ENCODE results near the gene MT1A. TPM values are rescaled to one million over a fixed set of nuclear protein-coding genes. Genes with fewer than 3 reads are reported as not detected.

The MT1A gene
- polyA plus RNA-seq, 1 of the 3 experiments (the other 2 are of a cell fraction): 5.4 TPM

DNA sequence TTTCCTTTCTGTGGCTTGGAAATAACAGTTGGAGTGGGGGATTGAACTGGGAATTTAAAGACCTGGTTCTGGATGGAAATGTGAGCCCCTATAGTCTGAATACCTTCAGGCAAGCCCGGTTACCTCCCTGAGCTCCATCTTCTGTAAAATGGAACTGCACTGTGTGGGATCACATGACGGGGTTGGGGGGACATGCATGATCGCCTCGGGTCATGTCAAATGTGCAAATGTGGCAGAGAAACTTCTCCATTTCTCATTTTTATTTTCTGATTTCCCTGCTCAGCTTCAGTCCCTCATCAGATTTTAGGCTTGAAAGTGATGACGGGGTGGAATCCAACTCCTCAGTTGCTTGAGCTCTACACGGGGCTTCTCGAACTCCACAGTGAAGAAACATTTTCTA, 14.8 kb downstream of the MT1A start (continued):
- TF ChIP-seq, protein P1, sequence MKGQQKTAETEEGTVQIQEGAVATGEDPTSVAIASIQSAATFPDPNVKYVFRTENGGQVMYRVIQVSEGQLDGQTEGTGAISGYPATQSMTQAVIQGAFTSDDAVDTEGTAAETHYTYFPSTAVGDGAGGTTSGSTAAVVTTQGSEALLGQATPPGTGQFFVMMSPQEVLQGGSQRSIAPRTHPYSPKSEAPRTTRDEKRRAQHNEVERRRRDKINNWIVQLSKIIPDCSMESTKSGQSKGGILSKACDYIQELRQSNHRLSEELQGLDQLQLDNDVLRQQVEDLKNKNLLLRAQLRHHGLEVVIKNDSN (IDR thresholded peaks at IDR 0.05; ENCODE audit: borderline replicate concordance, low read depth): no peak
- TF ChIP-seq NRF1 (IDR thresholded peaks at IDR 0.05; ENCODE audit: low read depth, low read length) (no peak), RCOR1 (IDR thresholded peaks at IDR 0.05; ENCODE audit: low read length) (no peak), GATA2 (CRISPR knock-in tag; IDR thresholded peaks at IDR 0.05) (no peak)

DNA sequence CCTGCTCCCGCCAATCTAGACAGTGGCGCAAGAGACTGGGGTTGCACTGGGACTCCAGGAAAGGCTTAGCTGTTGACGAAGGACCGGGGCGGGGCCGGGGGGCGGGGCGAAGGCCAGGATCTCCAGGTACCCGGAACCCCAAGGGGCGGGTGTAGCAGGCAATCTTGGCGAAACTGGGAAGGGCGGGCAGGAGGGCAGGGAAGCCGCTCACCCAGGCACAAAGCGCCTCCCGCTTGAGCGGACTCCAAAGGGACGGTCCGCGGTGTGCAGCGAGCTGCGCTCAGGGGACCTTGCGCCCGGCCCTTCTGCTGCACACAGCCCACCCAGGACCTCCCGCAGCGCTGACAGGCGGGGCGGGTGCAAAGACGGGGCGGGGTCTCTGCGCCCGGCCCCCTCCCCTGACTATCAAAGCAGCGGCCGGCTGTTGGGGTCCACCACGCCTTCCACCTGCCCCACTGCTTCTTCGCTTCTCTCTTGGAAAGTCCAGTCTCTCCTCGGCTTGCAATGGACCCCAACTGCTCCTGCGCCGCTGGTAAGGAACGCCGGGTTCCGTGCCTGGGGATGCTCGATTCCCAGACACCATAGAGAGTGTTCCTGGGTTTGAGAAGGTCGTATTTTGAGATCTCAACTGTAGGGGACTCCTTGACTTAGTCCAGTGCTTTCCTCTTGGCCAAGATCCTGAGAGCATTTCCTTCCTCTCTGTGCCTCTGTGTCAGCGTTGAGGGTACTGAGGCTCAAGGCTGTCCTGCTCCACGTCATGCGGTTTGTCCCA, 19.3 kb downstream of the MT1A start, which contains the start of gene MT1F:
Gene MT1F, plus strand, starts transcription at position 405 of the 772 bp plus-strand sequence. Its CDS starts 100 bp downstream, at position 505.
- peak within 1 kb of the TSS; percentile 8; the same call in 1 of the 2 replicates for H3K9ac ChIP-seq
- POLR2A ChIA-PET: no interaction called here

DNA sequence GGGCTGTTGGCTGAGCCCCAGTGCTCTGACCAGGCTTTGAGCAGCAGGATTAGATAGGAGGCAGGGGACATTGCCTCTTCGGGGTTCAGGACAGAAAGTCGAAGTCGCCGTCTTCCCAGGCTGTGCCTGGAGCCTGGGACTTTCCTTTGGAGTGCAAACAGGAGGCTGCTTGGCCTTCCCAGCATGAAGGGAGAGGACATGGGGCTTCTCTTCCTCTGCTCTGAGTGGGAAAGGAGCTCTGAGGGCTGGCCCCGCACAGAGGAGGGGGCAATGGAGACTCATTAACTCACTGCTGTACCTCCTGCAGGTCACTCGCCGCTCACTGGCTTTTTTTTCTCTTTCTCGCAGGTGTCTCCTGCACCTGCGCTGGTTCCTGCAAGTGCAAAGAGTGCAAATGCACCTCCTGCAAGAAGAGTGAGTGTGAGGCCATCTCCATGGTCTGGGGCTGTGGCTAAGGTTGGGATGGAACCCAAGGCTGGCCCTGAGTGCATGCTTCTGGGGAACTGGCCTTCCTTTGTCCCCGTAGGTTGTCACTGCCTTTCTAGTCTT, 19.9 kb downstream of the MT1A start:
- TF ChIP-seq RCOR1 (IDR thresholded peaks at IDR 0.05; ENCODE audit: low read length): no peak
- no peak for TF ChIP-seq RAD21 (IDR thresholded peaks at IDR 0.05; ENCODE audit: low read length)
- TF ChIP-seq NRF1 (IDR thresholded peaks at IDR 0.05; ENCODE audit: low read depth, low read length): no peak
- TF ChIP-seq, protein P1 (IDR thresholded peaks at IDR 0.05; ENCODE audit: borderline replicate concordance, low read depth): no peak
- no peak for TF ChIP-seq ELF1 (IDR thresholded peaks at IDR 0.05)
- no peak for TF ChIP-seq EZH2phosphoT487 (IDR thresholded peaks at IDR 0.05; ENCODE audit: borderline replicate concordance, low read depth)
- TF ChIP-seq, protein P2, sequence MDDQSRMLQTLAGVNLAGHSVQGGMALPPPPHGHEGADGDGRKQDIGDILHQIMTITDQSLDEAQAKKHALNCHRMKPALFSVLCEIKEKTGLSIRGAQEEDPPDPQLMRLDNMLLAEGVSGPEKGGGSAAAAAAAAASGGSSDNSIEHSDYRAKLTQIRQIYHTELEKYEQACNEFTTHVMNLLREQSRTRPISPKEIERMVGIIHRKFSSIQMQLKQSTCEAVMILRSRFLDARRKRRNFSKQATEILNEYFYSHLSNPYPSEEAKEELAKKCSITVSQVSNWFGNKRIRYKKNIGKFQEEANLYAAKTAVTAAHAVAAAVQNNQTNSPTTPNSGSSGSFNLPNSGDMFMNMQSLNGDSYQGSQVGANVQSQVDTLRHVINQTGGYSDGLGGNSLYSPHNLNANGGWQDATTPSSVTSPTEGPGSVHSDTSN (IDR thresholded peaks at IDR 0.05): no peak
- no peak for TF ChIP-seq NFIC (IDR thresholded peaks at IDR 0.05; ENCODE audit: borderline replicate concordance)
- TF ChIP-seq MEF2A (IDR thresholded peaks at IDR 0.05; ENCODE audit: borderline replicate concordance, low read depth): no peak
- TF ChIP-seq JUND (IDR thresholded peaks at IDR 0.05): no peak
- no peak for TF ChIP-seq FOXM1 (IDR thresholded peaks at IDR 0.05; ENCODE audit: low read depth)
- TF ChIP-seq, protein P3, sequence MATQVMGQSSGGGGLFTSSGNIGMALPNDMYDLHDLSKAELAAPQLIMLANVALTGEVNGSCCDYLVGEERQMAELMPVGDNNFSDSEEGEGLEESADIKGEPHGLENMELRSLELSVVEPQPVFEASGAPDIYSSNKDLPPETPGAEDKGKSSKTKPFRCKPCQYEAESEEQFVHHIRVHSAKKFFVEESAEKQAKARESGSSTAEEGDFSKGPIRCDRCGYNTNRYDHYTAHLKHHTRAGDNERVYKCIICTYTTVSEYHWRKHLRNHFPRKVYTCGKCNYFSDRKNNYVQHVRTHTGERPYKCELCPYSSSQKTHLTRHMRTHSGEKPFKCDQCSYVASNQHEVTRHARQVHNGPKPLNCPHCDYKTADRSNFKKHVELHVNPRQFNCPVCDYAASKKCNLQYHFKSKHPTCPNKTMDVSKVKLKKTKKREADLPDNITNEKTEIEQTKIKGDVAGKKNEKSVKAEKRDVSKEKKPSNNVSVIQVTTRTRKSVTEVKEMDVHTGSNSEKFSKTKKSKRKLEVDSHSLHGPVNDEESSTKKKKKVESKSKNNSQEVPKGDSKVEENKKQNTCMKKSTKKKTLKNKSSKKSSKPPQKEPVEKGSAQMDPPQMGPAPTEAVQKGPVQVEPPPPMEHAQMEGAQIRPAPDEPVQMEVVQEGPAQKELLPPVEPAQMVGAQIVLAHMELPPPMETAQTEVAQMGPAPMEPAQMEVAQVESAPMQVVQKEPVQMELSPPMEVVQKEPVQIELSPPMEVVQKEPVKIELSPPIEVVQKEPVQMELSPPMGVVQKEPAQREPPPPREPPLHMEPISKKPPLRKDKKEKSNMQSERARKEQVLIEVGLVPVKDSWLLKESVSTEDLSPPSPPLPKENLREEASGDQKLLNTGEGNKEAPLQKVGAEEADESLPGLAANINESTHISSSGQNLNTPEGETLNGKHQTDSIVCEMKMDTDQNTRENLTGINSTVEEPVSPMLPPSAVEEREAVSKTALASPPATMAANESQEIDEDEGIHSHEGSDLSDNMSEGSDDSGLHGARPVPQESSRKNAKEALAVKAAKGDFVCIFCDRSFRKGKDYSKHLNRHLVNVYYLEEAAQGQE (IDR thresholded peaks at IDR 0.05; ENCODE audit: low read depth, low read length): no peak
- no peak for TF ChIP-seq SMC3 (IDR thresholded peaks at IDR 0.05; ENCODE audit: low read depth, low read length)
- Histone ChIP-seq H3K27me3 (ENCODE audit: insufficient read depth) (peaks cover 16% of the 10 kb centered on the region; the same call in 1 of the 2 replicates), H3K9me2 (no peaks in the 10 kb centered on the region), H3F3A (replicated peaks; ENCODE audit: insufficient read depth) (no peaks in the 10 kb centered on the region), H3K36me3 (replicated peaks in 1 of 2; ENCODE audit: control insufficient read depth in 1 of 2, insufficient read depth in 2 of 2, low read length in 1 of 2) (no peaks in the 10 kb centered on the region), H3K4me1 (ENCODE audit: control insufficient read depth in 1 of 2, insufficient read depth in 2 of 2, low read depth in 1 of 2, low read length in 1 of 2) (peaks cover 0 to 8% of the 10 kb centered on the region in 2 experiments; a peak in 1 of 4 replicates), H3K79me2 (ENCODE audit: insufficient read depth) (no peaks in the 10 kb centered on the region), H4K20me1 (ENCODE audit: insufficient read depth) (no peaks in the 10 kb centered on the region), H3K4me2 (peak overlapping the region; percentile 80), H3K9me3 (no peaks in the 10 kb centered on the region), H3K9ac (no peak overlapping the region), H2AFZ (ENCODE audit: low read depth) (peak overlapping the region; percentile 63; the same call in 1 of the 2 replicates), H3K4me3 (ENCODE audit: low read depth in 2 of 2, low read length in 1 of 2) (peak overlapping the region; percentile 53 to 56; a peak in 3 of 4 replicates), H3K27ac (ENCODE audit: low read depth in 2 of 2, low read length in 1 of 2) (no peak overlapping the region)
- no peak for DNase-seq
- 86% methylated on average over 10 of the region's 10 CpGs for WGBS (ENCODE audit: low lambda C conversion rate)
- POLR2A ChIA-PET: no interaction called here
- CTCF ChIA-PET: interaction anchor here (0.6 kb wide), 1 partner anchor 1316 kb away, joined by 3 read pairs; no protein-coding TSS in a partner anchor

More for the DNA sequence above, 19.3 kb downstream of the MT1A start, which contains the start of gene MT1F:
- Histone ChIP-seq H3K9me2 (no peaks in the 10 kb centered on the region), H3K36me3 (replicated peaks in 1 of 2; ENCODE audit: control insufficient read depth in 1 of 2, insufficient read depth in 2 of 2, low read length in 1 of 2) (no peaks in the 10 kb centered on the region), H3K27me3 (ENCODE audit: insufficient read depth) (peaks cover 16% of the 10 kb centered on the region; the same call in 1 of the 2 replicates), H3K27ac (ENCODE audit: low read depth in 2 of 2, low read length in 1 of 2) (no peak within 1 kb of the TSS), H4K20me1 (ENCODE audit: insufficient read depth) (no peaks in the 10 kb centered on the region), H3K4me3 (ENCODE audit: low read depth in 2 of 2, low read length in 1 of 2) (peak within 1 kb of the TSS; percentile 53 to 56), H3K4me2 (peak within 1 kb of the TSS; percentile 80), H2AFZ (ENCODE audit: low read depth) (peak within 1 kb of the TSS; percentile 65; the same call in 1 of the 2 replicates), H3K79me2 (ENCODE audit: insufficient read depth) (no peaks in the 10 kb centered on the region), H3K9me3 (no peaks in the 10 kb centered on the region), H3F3A (replicated peaks; ENCODE audit: insufficient read depth) (no peaks in the 10 kb centered on the region), H3K4me1 (ENCODE audit: control insufficient read depth in 1 of 2, insufficient read depth in 2 of 2, low read depth in 1 of 2, low read length in 1 of 2) (peaks cover 0 to 8% of the 10 kb centered on the region in 2 experiments; a peak in 1 of 4 replicates)
- no peak for TF ChIP-seq JUND (IDR thresholded peaks at IDR 0.05)
- TF ChIP-seq TAF1 (IDR thresholded peaks at IDR 0.05; ENCODE audit: borderline replicate concordance, low read depth, low read length): peak; percentile 17; the same call in 1 of the 2 replicates
- TF ChIP-seq SIN3A (IDR thresholded peaks at IDR 0.05; ENCODE audit: borderline replicate concordance, low read depth, low read length): no peak
- peak; percentile 51; the same call in 1 of the 2 replicates for TF ChIP-seq MXI1 (IDR thresholded peaks at IDR 0.05; ENCODE audit: low read depth, low read length)
- CTCF ChIA-PET: no interaction called here
- 20% methylated on average over 16 of the region's 46 CpGs for WGBS (ENCODE audit: low lambda C conversion rate)
- DNase-seq: peak; percentile 86

All from SK-N-SH (cell line).